OCI-LY7 (cell line): ENCODE data around the gene TSPAN9.

Experiments
- EZH2phosphoT487 ChIP-seq: fragments of 200-600 bp; sonication (generic); IDR thresholded peaks from 2 replicates; pipeline ENCODE4 v1.6.1; 2018; ENCODE audit warnings: low read depth, borderline replicate concordance, mild to moderate bottlenecking, mixed run types, antibody characterized with exemption, low read length, moderate library complexity, mixed read lengths
- TF ChIP-seq, protein P1 (sequence below): fragments of 200-600 bp; sonication (generic); conservative IDR thresholded peaks from 2 replicates; pipeline ENCODE4 v1.5.1; 2014; ENCODE audit warnings: mild to moderate bottlenecking, antibody characterized with exemption, low read length, moderate library complexity, mixed read lengths

DNA sequence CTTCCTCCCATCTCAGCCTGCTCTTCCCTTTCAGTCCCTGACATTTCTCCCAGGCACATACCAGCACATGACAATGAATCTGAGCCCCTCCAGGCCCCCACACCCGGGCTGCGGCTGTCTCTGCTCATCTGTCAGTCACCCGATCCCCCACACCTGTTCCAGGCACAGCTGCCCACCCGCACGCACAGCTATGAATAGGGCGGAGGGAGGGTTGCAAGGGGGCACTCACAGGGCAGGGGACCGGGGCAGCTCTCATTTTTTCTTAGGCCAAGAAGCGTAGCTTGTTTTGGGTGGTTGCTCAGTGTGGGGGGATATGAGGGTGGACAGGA, 43.7 kb upstream of the TSPAN9 start:
- TF ChIP-seq, protein P1, sequence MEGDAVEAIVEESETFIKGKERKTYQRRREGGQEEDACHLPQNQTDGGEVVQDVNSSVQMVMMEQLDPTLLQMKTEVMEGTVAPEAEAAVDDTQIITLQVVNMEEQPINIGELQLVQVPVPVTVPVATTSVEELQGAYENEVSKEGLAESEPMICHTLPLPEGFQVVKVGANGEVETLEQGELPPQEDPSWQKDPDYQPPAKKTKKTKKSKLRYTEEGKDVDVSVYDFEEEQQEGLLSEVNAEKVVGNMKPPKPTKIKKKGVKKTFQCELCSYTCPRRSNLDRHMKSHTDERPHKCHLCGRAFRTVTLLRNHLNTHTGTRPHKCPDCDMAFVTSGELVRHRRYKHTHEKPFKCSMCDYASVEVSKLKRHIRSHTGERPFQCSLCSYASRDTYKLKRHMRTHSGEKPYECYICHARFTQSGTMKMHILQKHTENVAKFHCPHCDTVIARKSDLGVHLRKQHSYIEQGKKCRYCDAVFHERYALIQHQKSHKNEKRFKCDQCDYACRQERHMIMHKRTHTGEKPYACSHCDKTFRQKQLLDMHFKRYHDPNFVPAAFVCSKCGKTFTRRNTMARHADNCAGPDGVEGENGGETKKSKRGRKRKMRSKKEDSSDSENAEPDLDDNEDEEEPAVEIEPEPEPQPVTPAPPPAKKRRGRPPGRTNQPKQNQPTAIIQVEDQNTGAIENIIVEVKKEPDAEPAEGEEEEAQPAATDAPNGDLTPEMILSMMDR, result no peak
- no peak for TF ChIP-seq EZH2phosphoT487
